BE2C (cell line): ENCODE results near the gene CRYGN.

ENCODE experiments used
- DNase-seq: peaks from one replicate; pipeline ENCODE4 v3.0.0-alpha.2; 2020
- H3K27me3 ChIP-seq: fragments of 250-450 bp; sonication (Bioruptor Pico); 2 replicates; pipeline ENCODE4 v1.5.1; 2020; ENCODE audit warnings: mild to moderate bottlenecking
- H3K36me3 ChIP-seq: fragments of 250-450 bp; sonication (Bioruptor Pico); 2 replicates; pipeline ENCODE4 v1.5.1; 2020; ENCODE audit warnings: mild to moderate bottlenecking
- H3K4me1 ChIP-seq: fragments of 250-450 bp; sonication (Bioruptor Pico); 2 replicates; pipeline ENCODE4 v1.5.1; 2020
- H3K4me3 ChIP-seq: 2 replicates; pipeline ENCODE4 v1.5.1; 2011; ENCODE audit warnings: low read depth, low read length
- H3K9me3 ChIP-seq: fragments of 250-450 bp; sonication (Bioruptor Pico); 2 replicates; pipeline ENCODE4 v1.5.1; 2020
- CTCF ChIP-seq: IDR thresholded peaks from 2 replicates; pipeline ENCODE4 v1.5.1; 2012; ENCODE audit warnings: mild to moderate bottlenecking, low read depth, low read length

CRYGN gene

GRCh38 chr7:151452680-151453325 lies 12.9 kb upstream of the CRYGN start:
- no peak for DNase-seq
- Histone ChIP-seq H3K4me1 (no peaks in the 10 kb centered on the region), H3K36me3 (no peaks in the 10 kb centered on the region), H3K4me3 (no peak overlapping the region), H3K9me3 (no peaks in the 10 kb centered on the region), H3K27me3 (no peaks in the 10 kb centered on the region)
- no peak for TF ChIP-seq CTCF

GRCh38 chr7:151451626-151452571 lies 12.0 kb upstream of the CRYGN start:
- DNase-seq: no peak
- no peak for TF ChIP-seq CTCF
- Histone ChIP-seq H3K27me3 (no peaks in the 10 kb centered on the region), H3K9me3 (no peaks in the 10 kb centered on the region), H3K36me3 (no peaks in the 10 kb centered on the region), H3K4me1 (no peaks in the 10 kb centered on the region), H3K4me3 (no peak overlapping the region)

- no peaks in the 10 kb centered on the region for H3K36me3 ChIP-seq
- no peak for DNase-seq
- H3K27me3 ChIP-seq: no peaks in the 10 kb centered on the region
- no peak overlapping the region for H3K4me3 ChIP-seq
- TF ChIP-seq CTCF: no peak
- no peaks in the 10 kb centered on the region for H3K4me1 ChIP-seq
- no peaks in the 10 kb centered on the region for H3K9me3 ChIP-seq
Observed at GRCh38 chr7:151451156-151451555, 11.2 kb upstream of the CRYGN start.

- H3K4me3 ChIP-seq: no peak overlapping the region
- no peaks in the 10 kb centered on the region for H3K36me3 ChIP-seq
- no peak for TF ChIP-seq CTCF
- no peak for DNase-seq
- no peaks in the 10 kb centered on the region for H3K27me3 ChIP-seq
- H3K4me1 ChIP-seq: no peaks in the 10 kb centered on the region
- no peaks in the 10 kb centered on the region for H3K9me3 ChIP-seq
Observed at GRCh38 chr7:151449990-151450389, 10.0 kb upstream of the CRYGN start.

- peak overlapping the region; percentile 43 for H3K4me3 ChIP-seq
- peak; percentile 81 for TF ChIP-seq CTCF
- no peaks in the 10 kb centered on the region for H3K27me3 ChIP-seq
- H3K9me3 ChIP-seq: no peaks in the 10 kb centered on the region
- H3K4me1 ChIP-seq: no peaks in the 10 kb centered on the region
- H3K36me3 ChIP-seq: no peaks in the 10 kb centered on the region
- DNase-seq: peak; percentile 75
Observed at GRCh38 chr7:151448261-151449252, 8.6 kb upstream of the CRYGN start.
